CD4-positive, alpha-beta T cell treated with Interleukin-12 subunit alpha and Interleukin-12 subunit beta, for 1 hour (primary cell): Measurements from ENCODE around the gene SORCS2.

Source experiments
- DNase-seq: peaks from one replicate; pipeline ENCODE4 v3.0.0-alpha.2; 2020

The SORCS2 gene

DNA sequence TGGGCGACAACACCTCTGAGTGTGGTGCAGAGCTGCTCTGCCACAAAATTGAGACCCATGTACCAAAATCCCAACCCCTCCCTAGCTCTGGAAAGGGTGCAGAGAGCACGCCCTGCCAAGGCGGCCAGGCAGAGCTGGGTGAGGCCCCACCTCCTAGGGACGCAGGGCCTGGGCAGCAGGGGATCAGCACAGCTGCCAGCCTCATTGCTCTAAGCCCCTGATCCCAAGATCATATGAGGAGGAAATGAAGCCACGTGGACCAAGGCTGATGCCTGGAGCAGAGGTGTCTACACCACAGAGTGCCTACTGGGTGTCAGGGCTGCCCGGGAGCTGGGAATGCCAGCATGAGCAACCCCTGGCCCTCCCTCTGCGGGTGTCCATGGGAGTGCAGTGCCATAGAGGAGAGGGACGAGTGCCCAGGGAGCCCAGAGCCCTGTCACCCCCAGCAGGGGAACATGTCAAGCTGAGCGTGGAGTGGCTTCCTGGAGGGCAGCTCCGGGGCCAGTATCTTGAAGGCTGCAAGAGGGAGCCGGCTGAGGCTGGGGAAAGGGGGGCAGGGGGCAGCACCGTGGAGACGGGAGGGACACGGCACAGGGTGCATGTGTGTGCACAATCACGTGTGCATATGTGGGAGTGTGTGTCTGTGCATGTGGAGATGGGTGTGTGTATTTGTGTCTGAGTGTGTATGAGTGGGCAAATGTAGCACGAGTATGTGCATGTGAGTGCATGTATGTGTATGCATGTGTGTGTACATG, 306.3 kb downstream of the SORCS2 start:
- DNase-seq: no peak

DNA sequence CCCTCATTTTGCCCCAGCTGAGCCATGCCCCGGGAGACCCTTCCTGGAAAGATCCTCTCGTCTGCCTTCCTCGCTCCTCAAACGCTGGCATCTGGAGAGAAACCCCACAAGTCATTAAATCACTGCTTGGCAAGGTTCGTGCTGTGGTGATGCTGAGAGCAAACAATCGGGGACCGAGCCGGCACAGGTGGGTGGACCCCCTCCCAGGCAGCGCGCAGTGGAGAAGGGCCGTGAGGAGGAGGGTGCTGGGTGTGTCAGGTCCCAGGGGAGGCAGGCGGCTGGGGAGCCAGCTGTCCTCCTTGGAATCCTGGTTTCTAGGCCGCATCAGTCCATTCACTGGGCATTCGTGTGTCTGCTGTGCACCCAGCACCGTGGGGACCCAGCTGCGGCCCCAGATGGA, 307.3 kb downstream of the SORCS2 start:
- DNase-seq: no peak

DNA sequence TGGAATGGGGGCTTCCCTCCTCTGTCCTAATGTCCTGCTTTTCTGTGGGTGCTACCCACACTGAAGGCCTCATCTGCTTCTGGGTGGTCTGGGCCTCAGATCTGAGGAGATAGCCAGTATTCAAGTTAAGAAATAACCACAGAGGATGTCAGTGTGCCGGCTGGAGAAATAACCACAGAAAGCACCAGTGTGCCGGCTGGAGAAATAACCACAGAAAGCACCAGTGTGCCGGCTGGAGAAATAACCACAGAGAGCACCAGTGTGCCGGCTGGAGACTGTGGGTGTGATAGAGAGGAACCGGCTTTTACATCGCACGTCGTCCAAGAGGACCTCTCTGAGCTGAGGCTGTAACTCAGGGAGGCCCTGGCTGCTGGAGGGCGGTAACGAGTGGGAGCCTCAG, 308.1 kb downstream of the SORCS2 start:
- DNase-seq: no peak

DNA sequence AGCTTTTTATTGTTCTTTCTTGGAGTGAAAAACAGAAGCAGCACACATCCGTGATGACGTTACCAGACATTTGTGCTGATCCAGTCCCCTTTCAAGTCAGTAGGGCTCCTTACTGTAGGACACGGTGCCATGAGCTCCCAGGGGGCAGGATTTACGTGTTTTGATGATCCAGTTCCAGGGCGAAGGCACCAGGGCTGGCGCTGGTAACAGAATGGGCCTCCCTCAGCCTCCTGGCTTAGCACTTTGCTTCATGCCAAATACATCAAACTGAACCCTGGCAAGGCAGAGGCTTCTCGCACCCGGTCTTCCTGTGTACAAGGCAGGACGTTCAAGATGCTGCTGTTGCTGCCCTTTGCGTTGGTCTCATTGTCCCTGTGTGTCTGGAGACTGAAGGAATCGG, 309.0 kb downstream of the SORCS2 start:
- DNase-seq: no peak

DNA sequence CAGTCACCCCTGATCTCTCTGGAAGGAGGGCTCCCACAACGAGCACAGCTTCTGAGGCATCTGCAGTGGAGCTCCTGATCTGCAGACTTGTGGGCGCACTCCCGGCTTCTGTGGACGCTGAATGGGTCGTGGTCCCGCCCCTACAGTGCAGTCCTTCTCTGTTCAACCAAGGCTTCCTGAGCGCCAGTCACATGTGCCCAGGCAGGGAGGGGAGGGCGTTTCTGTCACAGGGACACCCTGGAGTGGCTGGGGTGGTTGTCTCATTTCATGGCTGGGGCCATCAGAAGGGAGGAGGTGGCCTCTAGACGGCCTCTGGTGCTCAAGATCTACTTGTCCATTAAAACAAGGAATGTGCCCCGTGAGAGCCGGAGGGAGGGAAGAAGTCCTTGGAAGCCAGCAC, 309.5 kb downstream of the SORCS2 start:
- DNase-seq: no peak

DNA sequence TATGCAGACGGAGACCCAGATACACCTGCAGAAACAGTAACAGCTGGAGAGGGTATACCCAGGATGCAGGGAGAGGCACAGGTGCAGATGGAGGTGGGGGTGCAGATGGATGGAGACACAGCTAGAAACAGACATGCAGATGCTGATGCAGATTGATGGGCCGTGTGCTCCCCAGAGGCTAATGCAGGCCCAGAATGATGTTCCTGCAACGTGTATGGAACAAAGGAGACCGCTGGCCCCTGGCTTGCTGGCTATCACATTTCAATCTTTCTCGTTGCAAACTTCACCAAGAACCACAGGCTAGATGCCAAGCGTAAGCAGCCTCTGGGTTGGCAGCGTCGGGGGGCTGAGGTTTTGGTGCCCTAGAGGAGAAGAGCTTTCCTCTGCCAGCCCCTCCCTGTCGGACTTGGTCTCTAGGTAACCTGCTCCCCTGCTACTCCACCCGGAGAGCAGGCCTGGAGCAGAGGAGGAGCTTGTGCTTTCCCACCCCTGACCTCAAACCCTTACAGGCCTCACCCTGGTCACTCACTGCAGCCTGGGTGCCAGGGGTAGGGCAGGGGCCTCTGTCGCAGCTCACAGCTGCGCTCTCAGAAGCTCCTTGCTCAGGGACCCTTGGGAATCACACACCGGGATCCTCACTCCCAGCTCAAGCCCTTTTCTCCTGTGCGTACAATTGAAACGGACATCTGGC, 311.4 kb downstream of the SORCS2 start:
- DNase-seq: no peak

DNA sequence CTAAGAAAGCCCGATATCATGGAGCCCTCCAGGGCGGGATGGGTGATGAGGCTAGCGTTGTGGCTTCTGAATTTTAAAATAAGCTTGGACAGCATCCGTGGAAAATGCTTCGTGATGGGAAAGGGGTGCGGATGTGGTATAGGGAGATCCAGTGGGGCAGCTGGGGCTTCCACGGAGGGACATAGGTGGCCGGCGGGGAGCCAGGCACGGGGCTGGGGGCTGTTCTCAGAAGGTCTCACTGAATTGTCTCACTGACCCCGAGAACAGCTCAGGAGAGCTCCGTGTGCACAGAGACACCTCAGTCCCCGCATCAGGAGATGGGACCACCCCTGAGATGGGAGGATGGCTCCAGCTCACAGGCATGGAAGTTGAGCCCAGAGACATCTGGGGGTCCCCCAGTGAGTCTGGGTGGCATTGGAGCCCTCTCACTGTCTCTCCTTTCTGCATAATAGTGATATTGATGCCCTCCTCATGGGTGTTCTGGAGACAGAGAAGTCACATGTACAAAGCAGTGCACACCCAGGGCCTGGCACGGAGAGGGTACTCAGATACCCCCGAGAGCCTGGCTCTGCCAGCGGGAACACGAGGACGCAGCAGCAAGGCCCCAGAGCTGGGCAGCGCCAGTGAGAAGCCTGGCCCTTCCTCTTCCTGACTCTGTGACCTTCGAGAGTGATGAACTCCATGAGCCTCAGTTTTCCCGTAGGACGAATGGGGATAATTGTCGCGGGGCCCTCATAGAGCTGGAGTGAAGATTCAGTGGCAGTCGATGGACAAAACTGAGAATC, 313.0 kb downstream of the SORCS2 start:
- DNase-seq: no peak

DNA sequence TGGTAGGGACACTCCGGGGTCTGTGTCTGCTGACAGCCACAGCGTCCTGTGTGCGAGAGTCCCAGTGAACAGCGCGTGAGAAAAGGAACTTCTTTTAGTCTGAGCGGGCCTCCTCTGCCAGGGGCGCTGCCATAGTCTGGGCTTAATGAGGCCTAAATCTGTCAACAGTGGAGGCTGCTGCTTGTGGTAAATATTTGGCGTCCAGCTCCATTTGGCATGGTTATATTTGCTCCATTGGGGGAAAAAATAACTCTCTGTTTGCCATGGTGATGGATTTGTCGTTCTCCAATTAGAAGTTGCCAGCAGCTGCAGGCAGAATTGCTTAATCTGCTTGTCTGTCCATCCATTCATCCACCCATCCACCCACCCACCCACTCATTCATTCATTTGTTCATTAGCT, 313.8 kb downstream of the SORCS2 start:
- DNase-seq: no peak

DNA sequence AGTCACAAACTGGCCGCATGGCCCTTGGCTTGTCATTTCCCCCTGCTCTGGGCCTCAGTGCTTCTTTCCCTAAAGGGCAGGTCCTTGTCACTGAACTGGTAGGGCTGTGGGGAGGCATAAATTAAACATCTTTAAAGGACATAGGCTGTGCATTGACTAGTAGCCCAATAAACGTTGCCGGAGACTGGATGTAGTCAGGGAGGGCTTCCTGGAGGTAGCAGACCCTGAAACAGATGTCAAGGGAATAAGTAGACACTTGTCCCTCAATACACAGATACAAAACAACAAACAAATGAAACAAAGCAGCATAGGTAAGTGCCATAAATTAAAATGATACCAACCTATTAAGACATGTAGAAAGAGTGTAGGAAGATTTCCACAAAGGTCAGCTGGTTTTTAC, 314.2 kb downstream of the SORCS2 start:
- DNase-seq: no peak

DNA sequence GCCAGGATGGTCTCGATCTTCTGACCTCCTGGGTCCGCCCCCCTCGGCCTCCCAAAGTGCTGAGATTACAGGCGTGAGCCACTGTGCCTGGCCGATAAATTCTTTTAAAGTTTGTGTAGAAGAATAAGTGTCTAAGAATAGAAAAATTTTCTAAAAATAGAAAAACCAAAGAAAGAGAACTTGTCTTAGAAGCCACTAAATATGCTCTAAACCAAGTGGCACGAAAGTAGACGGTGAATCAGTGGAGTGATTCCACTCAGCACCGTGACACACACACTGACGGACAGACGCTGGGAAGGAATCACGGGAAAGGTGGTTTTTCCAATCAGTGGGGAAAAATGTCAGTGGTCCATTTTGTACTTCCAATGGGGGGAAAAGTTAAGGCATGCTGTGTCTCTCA, 315.0 kb downstream of the SORCS2 start:
- no peak for DNase-seq

DNA sequence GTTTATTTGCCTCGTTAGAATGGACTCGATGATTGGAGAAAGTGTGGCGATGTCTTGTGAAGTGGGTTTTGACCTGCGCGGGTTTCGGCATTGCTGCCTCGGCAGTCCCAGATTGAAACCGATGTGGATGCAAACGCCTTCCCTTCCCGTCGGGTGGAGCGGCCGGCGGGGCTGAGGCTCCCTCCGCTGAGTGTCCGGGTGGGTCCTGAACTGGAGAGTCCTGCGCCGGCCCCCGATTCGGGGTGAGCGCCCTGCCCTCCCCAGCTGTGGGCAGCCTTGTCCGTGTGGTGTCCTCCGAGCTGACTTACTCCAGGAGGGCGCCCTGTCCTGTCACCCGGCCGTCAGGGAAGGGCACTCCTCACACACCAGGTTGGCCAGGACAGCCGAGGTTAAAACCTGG, 317.7 kb downstream of the SORCS2 start:
- no peak for DNase-seq

DNA sequence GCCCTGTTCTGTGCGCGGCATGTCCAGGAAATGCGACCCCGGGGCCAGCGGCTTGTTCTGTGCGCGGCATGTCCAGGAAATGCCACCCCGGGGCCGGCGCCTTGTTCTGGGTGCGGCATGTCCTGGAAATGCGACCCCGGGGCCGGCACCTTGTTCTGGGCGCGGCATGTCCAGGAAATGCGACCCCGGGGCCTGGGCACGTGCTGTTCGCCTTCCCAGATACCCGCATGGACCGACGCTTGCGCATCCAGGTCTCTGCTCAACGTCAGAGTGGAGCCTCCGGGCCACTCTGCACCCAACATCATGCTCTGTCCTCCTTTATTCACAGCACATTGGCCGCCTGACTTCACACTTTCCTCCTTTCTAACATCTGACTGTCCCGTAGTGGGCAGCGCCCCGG, 318.2 kb downstream of the SORCS2 start:
- no peak for DNase-seq

DNA sequence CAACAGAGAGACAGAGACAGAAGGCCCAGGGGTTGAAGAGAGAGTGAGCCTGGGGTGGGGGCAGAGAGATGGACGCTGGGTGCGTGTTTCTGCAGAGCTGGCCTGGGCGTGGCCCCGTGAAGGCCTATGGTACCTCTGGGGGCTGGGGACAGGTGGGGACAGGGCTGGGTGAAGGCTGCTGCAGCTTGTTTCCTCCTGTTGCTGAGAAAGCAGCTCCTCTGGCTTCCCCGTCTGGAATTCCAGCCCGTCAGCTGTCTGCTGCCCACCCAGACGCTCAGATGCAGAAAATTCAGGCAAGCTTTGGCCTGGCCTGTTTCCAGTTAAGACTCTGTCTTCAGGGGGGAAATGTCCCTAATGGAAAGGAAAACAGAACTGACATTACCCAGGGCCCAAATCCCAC, 319.2 kb downstream of the SORCS2 start:
- no peak for DNase-seq

DNA sequence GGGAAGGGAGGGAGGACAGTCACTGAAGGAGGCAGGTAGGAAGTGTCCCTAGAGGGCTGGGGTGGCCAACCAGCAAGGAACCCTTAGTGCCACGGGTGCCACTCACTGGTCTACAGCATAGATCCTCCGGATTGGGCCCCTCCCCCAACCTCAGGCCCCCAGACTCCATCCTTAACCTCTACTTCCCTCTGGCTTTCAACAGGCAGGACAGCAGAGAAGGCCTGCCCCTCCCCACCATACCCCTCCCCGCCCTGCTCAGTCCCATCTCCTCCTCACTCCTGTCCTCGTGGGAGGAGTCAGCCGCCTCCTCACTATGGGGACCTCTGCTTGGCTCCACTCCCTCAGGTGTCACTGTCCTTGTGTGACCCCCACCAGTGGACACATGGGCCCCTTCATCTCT, 320.1 kb downstream of the SORCS2 start:
- no peak for DNase-seq

DNA sequence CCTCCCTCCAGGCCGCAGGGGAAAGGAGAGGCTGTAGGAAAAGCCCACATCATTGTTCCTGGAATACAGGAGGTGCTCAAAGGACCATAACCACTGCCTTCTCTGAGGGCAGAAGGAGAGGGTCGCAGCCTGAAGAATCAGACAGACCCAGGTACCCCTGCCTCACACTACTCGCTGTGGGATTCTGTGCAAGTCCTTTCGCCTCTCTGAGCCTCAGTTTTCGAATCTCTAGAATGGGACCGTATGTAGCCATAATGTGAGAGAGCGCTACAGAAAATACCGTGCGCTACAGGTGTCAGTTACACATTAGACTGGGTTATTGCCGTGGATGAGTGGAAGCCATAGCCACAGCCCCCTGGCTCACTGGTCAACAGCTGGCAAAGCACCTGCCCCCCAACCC, 320.6 kb downstream of the SORCS2 start:
- no peak for DNase-seq

DNA sequence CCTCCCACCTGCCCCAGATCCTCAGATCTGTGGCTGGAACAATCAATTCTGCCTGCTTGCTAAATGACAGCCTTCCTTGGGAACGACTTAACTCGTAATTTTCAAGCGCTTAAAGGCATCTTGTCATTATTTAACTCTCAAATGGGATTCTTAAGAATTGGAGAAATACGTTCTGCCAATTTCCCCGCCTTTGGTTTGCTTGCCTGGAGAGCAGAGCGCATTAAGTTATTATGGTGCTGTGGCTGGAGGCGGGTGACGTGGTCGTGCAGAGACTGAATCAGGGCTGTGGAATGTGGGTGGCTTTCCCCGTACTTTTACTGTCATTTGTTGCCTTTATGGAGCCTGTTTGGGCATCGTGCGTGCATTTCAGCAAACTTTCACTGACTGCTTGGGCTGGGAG, 321.3 kb downstream of the SORCS2 start:
- no peak for DNase-seq

DNA sequence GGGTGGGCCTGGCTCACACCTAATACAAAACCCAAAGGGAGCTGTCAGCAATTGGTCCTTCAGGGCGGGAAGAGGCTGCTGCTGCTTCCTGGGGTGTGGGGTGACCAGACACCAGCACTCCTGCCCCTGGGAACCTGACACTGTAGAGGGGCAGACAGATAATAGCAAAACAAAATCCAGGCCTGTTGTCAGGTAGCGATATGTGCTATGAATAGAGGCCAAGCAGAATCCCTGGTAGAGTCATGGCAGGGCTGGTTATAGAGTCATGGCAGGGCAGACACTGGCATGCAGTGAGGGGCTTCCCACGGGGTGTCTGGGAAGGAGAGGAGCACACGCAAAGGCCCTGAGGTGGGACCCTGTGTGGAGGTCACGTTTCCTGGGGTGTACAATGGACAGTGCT, 321.9 kb downstream of the SORCS2 start:
- no peak for DNase-seq

DNA sequence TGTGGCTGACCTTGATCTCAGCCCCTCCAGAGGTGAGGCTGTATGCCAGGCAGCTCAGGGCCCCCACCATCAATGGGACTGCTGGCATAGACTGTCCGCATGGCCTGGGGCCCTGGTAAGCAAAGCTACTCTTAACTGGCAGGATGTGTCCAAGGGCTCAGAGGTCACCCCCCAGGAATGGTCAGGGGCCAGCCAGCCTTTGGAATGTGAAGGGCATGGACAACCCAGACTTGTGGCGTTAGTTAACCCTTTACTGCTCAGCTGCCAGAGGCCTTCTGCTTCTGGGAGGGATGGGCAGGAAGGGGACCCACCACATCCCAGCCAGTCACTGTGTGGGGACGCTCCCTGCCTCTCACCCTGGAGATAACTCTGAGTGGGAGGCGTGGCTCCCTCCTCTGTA, 322.5 kb downstream of the SORCS2 start:
- no peak for DNase-seq

DNA sequence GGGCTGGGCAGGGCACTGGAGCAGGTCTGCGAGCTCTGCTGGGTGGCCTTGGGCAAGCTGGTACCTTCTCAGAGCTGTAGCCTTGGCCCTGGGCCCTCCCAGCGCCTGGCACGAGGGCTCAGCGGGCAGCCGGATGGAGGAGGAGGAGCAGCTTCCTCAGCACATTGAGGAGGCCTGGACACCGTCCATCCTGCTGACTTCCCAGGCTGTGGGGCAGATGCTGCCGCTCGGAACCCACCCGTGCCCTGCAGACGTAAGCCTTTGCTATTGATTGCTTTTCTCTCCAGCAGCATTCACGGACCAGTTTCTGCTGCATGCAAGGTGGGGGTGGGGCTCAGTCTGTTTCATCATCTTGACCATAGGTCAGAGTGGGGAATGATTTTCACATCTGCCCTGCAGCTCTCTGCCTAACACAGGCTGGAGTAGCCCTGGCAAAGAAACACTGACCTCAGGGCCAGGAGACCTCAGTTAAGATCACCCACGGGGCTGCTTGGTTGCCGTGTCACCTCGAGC, 323.1 kb downstream of the SORCS2 start:
- DNase-seq: no peak

DNA sequence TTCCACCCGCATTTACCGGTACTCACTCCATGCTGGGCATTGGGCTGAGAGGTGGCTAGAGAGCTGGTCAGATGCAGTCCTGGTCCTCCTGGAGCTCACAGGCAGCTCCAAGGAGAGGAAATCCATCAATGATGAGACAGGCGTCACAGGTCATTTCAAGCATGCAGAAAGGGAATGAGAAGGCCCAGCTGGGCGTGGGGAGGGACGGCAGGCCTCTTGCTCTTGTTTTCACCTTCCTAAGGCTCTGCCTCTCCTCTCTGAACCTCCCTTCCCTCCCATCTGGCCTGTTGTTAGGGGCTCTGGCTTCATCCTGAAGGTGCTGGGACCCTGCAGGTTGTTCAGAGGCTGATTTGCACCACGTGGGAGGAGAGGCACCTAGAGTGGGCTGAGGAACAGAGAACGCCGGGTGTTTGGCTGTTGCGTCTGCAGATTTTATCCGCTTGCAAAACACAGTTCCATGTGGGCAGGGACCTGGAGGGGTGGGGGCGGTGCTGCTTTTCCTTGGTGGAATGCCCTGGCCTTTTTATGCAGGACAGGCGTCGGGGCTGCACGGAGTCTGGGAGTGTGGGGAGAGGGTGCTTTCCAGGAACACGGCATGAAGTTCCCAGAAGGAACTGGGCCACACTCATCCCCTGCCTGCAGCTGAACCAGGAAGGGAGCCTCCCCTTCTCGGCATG, 323.9 kb downstream of the SORCS2 start:
- DNase-seq: no peak

DNA sequence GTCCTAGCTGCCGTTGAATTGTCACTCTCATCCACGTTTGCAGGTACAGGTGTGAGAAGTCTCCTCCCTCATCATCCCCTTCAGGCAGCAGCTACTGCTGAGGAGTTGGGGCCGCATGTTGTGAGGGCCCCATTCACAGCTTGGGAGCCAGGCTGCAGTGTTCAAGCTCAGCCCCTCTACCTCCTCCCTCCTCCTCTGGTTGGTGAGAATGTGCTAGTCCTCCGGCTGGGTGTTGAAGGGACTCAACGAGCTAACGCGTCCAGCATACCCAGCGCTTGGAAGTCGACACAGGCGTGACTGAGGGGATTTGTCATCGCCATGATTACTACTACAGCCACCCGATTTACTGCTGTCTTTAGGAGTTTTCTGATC, 324.4 kb downstream of the SORCS2 start:
- no peak for DNase-seq

DNA sequence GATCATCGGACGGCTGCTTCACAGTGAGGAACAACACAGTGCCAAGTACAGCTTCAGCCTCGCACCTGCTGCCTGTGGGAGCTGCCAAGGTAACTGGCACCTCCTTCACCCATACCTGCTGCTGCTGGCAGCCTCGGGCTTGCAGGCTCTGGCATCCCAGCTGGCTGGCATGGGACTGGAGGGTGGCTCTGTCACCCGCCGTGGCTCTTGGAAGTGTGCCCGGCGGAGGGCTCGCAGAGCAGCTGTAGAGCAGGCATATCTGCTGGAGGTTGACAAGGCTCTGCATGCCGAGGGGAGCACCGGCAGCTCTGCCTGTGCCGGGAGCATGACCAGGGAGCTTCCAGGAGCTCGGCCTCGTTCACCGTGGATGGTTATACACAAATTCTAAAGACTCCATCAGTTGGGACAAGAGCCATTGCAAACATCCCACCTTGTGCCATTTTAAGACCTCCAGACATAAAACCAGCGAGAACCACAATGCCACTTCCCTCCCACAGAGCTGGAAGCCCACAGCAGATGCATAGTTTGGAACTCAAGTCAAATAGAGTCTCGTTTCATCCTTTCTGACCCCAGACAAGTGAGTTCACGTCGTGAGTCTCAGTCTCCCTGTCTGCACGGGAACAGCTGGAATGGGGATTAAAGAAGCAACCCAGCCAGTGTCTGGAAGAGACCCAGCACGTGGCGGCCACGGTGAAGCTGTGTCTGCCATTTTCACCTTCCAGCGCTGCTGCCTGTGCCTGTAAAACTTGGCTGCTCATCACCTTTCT, 326.7 kb downstream of the SORCS2 start:
- DNase-seq: no peak
